Stimulated activated CD8-positive, alpha-beta memory T cell treated with anti-CD3 and anti-CD28 coated beads, Interleukin-2, amount 100 ng/mL, for 1 hour (primary cell): ENCODE results near the gene LUZP2.
"Not testable (repeated sequence)": the region's sequence is repeated elsewhere in the genome, so short reads cannot be mapped to it uniquely, and the experiment has no call there.

Experiments
- DNase-seq, 2 donors: peaks; one replicate each; pipeline ENCODE4 v3.0.0-alpha.2; 2020; ENCODE audit warnings: low read depth in 2 of 2

LUZP2 gene

DNA sequence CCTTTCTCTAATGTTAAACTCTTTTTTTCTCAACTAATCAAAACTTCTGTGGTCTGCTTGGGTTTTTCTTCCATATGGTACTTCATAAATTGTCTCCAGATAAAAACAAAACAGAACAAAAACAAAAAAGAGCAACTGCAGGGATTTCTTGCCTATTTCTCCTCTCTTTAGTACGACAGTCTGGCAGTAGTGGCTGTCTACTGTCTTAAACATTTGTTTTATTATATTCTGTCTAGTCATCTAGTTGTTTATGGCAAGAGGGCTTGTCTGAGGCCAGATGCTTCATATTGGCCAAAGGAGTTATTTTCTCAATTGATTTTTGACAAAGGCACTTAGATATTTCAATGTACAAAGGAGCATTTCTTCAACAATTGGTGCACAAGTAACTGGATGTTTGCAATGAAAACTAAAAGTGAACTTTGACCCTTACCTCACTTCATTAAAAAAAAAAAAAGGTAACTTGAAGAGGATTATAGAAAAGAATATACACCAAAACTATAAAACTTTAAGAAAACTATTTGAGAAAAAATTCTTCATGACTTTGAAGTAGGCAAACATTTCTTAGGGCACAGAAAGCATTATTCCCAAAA is 404.2 kb downstream of the LUZP2 start:
- no peak for DNase-seq

DNA sequence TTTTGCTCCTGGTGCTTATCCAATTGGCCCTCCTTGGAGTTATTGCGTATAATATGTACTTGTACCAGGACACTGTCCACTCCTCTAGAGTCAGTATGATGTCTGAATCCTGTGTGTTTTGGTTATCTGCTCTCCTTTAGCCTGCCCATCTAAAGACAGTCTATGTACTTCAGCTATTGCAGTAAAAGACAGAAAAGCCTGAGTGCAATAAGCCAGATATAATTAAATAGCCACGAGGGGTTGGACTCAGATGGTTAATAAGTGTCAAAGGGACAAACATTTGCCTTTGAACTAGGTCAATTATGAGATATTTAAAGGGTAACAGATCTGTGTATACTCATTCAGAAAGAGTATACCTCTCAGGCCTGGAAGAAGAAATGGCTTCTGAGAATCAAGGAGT is 406.7 kb downstream of the LUZP2 start:
- DNase-seq: no peak

DNA sequence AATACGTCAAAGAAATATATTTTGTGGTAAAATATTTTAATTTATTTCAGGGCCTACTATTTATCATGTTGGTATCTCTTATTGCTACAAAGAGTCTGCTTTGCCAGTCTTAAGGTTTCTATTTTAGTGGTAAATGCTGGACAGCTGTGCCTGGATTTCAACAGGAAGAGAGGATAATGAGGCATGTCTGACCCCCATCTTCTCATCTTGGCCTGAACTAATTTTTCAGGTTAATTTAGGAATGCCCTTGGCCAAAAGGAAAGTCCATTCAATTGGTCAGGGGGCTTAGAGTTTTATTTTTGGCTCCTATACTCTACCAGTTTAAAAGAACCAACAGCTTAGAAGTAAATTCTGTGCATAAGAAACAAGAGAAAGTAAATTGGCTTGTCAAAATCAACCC is 428.2 kb downstream of the LUZP2 start:
- no peak for DNase-seq

DNA sequence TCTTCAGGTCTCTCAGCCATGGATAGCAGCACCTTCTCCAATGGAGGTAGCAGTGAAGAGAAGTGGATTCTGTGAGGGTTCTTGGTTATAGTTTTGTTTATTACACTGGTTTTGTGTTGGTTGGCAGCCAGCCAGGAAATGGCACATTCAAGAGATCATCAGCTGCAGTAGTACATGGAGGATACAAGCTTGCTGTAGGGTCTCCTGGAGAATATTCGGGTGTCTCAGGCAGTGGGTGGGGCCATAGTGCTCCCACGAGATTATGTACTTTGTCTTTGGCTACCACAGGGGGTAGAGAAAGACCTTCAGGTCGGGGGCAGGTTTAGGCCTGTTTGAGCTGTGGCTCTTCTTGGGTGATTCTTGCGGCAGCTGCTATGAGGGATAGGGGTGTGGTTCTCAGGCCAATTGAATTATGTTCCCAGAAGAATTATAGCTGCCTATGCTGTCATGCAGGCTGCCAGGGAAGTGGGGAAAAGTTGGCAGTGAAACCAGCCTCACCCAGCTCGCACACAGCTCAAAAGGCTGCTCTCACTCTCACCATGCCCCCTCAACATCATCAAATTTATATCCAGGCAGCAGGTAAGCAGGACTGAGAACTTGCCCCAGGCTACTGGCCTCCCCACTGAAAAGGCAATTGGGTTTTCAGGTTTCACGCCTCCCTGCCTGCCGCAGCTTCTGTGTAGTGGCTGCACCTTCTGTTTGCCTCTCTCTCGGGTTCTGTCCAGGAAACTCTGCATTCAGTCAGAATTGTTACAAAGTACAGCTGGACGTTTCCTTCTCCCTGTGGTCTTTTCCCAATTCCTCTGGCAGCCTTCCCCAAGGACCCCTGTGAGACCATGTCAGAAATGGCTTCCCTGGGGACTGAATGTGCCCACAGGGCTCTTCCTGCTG is 435.5 kb downstream of the LUZP2 start:
- DNase-seq: no peak

DNA sequence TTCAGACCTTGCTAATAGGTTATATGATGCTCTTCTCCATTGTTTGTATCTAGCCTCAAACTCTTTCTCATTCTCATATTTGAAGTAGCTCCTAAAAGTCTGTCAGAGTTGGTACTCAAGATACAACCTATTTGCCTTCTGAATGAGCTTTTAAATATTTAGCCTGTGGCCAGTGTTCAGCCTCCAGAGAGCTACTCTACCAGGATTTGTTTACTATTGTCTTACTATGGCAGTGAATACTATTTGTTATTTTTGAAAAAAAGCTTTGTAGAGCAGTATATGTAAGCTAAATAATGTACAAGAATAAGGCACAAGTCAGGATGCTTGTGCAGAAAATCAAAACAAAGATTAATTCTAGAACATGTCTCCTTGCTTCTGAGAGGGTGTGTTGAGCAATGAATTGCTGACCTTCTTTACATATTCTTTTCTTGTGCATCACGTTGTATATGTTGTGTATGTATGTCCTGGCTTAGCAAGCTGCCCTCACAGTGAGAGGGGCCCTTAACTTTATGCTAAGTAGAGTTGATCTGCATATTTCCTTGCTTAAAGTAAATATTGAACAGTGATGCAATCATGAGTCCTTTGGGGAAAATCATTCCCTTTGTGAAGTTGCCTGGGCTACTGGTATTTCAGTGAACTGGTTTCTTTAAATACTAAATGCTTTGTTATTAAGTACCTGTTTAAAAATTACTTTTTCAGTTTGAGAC is 438.0 kb downstream of the LUZP2 start:
- no peak for DNase-seq

DNA sequence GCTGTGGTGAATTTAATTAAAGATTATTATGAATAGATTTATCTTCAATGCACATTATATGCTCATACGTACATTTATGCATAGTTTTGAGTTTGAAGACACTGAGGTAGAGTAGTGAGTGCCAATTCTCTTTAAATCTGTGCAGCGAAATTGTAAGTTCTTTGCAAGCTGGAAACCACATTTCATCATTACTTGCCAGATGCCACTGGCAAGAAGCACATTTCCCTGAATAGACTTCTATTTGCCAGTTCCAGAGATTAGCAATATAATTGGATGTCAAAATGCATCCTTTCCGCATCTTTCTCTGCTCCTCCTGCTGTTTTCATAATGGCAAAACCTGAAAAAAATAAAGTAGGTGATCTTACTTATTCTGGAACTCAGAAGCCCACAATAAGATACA is 448.0 kb downstream of the LUZP2 start:
- DNase-seq: no peak

DNA sequence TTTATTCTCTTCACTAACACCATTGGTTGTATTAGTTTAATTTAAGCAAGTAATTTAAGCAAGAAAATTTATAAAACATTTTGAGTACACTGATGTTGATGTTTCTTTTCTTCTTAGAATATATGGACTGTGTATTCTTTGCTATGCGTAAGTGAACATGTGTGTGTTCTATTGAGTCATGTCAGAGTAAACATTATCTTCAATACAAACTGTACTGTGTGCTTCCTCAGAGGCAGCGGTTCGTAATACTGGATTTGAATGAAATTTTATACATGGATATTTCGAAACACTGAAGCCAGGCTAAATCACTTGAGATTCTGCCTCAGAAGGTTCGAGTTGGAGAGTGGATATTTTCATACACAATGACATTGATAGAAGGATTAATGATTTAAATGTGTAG is 452.6 kb downstream of the LUZP2 start:
- no peak for DNase-seq

DNA sequence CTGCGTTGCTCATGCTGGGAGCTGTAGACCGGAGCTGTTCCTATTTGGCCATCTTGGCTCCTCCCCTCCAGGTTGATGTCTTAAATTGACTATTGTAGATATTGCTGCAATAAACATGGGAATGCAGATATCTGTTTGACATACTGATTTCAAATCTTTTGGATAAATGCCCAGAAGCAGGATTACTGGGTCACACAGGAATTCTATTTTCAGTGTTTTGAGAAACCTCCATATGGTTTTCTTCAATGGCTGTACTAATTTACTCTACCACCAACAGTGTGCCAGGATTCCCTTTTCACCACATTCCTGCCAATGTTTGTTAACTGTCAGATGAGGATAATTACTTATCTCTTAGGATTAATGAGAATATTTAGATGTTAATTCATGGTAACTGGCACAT is 467.0 kb downstream of the LUZP2 start:
- DNase-seq: no peak

DNA sequence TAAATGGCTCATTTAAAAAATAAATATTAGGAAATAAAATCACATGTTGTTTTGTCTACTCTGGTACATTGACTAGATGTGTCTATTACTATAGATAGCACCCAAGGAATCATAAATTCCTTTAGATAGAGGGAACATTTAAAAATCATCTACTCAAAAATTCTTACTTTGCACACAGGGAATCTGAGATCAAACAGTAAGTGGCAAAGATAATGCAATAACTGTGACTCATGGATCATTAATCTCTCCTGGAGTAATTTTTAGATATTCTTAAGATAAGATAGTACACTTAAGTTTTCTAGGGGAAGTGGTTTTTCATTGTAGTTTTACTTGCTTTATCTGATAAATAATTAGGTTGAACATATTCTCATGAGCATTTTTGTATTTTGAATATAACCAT is 468.9 kb downstream of the LUZP2 start:
- DNase-seq: no peak

DNA sequence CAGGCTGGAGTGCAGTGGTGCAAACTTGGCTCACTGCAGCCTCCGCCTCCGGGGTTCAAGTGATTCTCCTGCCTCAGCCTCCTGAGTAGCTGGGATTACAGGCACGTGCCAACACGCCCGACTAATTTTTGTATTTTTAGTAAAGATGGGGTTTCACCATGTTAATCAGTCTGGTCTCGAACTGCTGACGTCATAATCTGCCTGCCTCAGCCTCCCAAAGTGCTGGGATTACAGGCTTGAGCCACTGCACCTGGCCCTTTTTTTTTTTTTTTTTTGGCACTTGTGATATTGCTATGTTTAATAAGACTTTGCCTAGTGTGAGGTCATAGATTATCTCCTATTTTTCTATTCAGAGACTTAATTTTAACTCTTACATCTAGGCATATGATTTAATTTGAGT is 497.1 kb downstream of the LUZP2 start:
- DNase-seq: not testable (repeated sequence)

DNA sequence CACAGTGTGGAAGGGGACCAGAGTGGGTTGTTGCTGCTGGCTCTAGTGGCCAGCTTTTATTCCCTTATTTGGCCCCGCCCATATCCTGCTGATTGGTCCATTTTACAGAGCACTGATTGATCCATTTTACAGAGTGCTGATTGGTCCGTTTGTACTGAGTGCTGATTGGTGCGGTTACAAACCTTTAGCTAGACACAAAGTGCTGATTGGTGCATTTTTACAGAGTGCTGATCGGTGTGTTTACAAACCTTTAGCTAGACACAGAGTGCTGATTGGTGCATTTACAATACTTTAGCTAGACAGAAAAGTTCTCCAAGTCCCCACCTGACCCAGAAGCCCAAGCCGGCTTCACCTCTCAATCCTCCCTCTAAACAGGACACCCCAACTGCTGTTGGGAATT is 503.1 kb downstream of the LUZP2 start:
- not testable (repeated sequence) for DNase-seq

DNA sequence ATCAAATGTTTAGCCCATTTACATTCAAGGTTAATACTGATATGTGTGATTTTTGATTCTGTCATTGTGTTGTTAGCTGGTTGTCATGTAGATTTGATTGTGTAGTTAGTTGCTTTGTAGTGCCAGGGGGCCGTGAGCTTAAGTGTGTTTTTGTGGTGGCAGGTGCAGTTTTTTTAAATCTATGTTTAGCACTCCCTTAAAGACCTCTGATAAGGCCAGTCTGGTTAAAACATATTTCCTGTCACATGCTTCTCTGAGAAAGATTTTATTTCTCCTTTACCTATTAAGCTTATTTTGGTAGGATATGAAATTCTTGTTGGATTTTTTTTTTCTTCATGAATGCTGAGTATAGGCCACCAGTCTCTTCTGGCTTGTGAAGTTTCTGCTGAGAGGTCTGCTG is 540.6 kb downstream of the LUZP2 start:
- DNase-seq: no peak

DNA sequence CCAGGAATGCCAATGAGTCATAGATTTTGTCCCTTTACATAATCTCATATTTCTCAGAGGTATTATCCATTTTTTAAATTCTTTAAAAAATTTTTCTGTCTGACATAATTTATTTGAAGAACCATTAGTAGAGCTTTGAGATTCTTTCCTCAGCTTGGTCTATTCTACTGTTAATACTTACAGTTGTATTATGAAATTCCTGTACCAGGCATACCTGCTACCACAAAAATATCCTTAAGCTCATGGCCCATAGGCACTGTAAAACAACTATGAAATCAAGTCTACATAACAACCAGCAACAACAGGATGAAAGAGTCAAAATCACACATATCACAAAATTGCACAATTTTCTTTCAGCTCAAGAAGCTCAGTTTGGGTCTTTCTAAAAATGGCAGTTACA is 541.3 kb downstream of the LUZP2 start:
- no peak for DNase-seq

DNA sequence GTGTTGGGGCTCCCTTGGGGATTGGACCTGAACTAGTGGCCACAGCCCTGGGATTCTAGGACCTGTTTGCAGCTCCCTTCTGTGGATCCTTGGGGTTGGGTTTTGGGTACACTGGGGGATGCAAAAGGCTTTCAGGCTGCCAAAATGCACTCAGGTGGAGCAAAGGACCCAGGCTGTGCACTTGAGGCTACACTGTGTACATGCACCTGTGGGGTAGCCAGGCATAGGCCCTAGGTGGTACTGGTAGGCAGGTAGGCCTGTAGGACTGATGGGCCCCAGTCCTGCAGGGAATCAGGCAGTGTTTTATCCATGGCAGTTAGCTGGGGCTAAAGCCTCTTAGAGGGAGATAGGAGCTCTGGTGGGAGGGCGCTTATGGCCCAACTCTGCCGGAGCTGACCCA is 542.3 kb downstream of the LUZP2 start:
- no peak for DNase-seq

DNA sequence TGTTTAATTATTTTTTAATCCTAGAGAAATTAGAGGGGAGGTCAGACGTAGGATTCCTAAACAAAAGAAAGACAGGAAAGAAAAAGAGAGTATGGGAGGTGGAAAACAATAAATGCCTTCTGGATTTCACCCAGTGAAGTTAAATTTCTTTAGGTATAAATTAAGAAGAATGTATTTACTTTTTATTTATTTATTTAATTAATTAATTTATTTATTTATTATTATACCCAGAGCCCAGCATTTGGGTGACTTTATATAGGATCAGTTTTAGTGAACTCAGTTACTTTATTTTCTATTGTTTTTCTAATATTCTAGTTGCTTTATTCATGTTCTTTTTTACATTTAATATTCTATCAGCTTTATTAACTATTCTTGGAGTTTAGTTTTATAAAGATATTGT is 551.8 kb downstream of the LUZP2 start:
- DNase-seq: no peak

DNA sequence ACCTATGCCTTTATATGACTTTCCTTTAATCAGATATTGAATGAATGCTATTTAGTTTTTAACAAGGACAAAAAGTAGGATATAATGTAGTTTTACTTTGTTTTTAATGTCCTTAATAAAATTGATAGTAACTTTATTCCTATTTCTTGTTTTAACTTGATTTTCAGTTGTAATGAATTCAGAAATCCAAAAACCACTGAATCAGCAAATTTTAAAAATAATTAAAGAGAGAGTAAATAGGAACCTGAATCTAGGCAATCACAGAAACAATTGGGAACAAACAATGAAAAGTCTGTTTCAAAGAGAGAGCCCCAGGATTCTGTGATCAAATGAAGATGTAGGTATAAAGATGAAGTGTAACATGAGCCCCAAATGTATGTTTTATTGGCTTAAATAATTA is 556.0 kb downstream of the LUZP2 start:
- no peak for DNase-seq

DNA sequence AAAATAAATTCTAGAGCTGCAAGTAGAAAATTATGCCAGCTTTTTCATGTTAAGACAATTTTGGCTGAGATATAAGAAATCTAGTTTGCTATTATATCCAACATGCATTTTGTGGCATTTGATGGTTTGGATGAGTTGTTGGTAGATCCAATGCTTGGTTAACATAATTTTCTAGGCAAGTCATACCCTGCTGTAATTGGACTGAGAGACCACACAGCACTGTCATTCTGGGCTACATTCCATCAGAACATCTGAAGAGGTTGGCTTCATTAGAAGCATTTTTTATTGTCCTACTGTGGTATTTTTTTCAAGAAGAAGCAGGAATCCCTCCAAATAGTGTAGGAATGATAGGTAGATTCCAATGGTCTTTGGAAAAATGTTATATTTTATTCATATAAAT is 561.0 kb downstream of the LUZP2 start:
- no peak for DNase-seq

DNA sequence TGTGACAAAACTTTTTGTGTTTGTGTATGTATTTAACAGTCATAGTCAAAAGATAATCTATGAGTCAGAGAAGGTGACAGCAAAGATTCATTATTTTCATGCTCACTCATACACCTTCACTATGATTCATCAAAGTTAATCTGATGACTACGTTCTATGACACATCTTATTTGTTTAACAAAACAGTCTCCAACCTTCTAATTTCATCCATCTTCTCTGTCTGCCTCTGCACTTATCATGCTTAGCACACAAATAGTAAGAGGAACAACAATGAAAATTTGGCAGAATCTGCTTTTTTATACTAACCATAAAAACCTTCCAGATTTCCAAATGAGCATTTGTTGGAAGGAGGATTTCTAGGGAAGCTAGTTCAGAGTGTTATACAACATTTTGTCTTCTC is 568.9 kb downstream of the LUZP2 start:
- DNase-seq: no peak

DNA sequence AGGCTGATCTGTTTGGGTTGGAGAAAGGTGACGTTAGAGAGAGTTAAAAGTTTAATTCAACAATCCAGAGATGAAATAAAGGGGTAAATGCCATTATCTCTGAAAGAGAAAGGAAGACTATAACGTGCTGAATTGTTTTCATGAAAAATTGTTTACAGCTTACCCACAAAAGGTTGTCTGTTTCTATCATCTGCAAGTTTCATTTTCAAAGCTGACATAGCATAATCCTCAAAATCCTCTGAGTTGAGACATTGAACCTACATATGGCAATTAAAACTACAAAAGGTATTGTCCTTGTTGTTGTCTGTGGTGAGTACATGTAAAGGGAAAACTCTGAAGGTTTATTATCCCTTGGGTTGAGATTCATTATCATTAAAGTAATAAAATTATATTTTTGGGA is 569.9 kb downstream of the LUZP2 start:
- no peak for DNase-seq

DNA sequence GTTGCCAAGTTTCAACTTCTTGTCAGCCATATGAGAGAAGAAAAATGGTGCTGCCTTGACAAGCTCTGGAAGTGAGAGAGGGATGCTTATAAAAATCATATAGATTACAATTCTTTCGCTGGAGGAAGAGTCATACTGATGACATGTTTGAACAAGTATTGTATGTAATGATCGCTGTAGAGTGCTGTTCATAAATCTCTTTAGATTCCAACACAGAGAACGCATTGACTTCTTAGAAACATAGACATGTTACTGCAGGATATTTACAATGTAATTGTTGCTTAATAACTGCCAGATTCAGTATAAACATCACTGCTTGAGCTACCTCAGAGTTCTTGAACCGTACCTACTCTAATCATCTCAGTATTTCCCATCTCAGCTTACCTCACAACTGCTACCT is 571.6 kb downstream of the LUZP2 start:
- no peak for DNase-seq

DNA sequence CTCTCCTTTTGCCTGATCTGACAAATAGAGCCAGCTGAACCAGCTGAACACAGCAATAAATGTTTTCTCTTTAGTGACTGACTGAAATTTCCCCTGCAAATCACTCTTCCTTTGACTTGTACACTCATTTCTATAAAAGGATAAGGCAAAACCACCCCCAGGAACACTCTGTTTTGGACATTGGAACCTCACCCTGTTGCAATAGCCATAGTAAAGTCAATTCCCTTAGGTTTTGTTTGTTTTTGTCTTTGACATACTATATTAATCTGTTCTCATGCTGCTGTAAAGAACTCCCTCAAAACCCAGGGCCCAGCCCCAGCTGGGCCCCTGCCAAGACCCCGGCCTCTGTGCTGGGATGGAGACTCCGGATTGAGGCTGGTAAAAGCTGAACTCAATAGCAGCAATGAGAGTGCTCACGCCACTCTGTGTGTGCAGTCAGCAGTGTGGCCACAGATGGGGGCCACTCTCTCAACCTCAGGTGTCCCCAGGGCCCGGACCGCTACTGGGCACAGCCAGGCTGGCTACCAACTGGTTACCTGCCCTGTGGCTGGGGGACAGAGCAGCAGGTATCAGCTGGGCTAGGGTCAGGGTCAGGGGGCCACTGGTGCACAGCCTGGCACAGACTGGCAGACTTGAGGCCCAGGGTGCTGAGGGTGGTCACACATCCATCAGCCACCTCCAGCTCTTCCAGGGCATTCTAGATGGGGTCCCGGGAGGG is 597.4 kb downstream of the LUZP2 start:
- no peak for DNase-seq

DNA sequence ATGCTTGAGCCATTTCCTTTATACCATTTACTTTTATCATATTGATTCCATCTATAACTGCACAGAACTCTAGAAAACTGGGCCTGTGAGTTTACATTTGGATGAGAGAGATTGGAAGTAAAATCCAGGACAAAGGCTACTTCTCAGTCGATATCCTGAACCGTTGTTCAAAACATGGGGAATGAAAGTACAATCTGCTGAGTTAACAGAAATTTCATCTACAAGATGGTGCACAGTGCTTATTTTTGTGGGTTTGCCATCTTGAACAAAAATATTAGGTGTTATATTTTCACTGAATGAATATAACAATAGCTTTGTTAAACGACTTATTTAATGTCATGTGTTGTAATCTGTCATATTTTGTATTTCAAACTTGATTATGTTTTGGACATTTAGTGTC is 622.6 kb downstream of the LUZP2 start:
- no peak for DNase-seq
